Glutamatergic neuron (in vitro differentiated cells): ENCODE data around the gene SLC25A13. TPM values are rescaled to one million over a fixed set of nuclear protein-coding genes. Genes with fewer than 3 reads are reported as not detected.

ENCODE experiments used
- DNase-seq: peaks from one replicate; pipeline ENCODE4 v3.0.0; 2022
- H3K27ac Mint-ChIP-seq: one replicate; pipeline ENCODE4 v1.8.0; 2020; ENCODE audit warnings: mild to moderate bottlenecking, mixed read lengths, inconsistent platforms; ENCODE audit not compliant: unreplicated experiment
- H3K27me3 Mint-ChIP-seq: one replicate; pipeline ENCODE4 v1.8.0; 2020; ENCODE audit warnings: mild to moderate bottlenecking, moderate library complexity, mixed read lengths, inconsistent platforms; ENCODE audit not compliant: unreplicated experiment
- H3K36me3 Mint-ChIP-seq: one replicate; pipeline ENCODE4 v1.8.0; 2020; ENCODE audit warnings: mild to moderate bottlenecking, mixed read lengths, inconsistent platforms; ENCODE audit not compliant: unreplicated experiment
- H3K4me1 Mint-ChIP-seq: one replicate; pipeline ENCODE4 v1.8.0; 2020; ENCODE audit warnings: mild to moderate bottlenecking, low read depth, mixed read lengths, inconsistent platforms; ENCODE audit not compliant: unreplicated experiment
- H3K4me3 Mint-ChIP-seq: one replicate; pipeline ENCODE4 v1.8.0; 2020; ENCODE audit warnings: mild to moderate bottlenecking, mixed read lengths, inconsistent platforms; ENCODE audit not compliant: unreplicated experiment
- H3K9me3 Mint-ChIP-seq: one replicate; pipeline ENCODE4 v1.8.0; 2020; ENCODE audit warnings: mild to moderate bottlenecking, moderate library complexity, mixed read lengths, inconsistent platforms; ENCODE audit not compliant: unreplicated experiment
- total RNA-seq: library from RNA; stranded (reverse); fragmentation: NEBNext Ultra II Directional; extraction: Animal tissue kit (Norgen Biotek cat#: 25700); gene quantifications from one replicate; pipeline ENCODE4 v1.2.1, GENCODE V29; 2021; ENCODE audit not compliant: unreplicated experiment
- TF ChIP-seq, protein P1 (sequence below): fragments of 200-600 bp; sonication (generic); IDR thresholded peaks from one replicate; pipeline ENCODE4 v1.5.0; 2021; ENCODE audit not compliant: partially characterized antibody, unreplicated experiment

Gene SLC25A13
- total RNA-seq, 1 donor from 2014 or later, result 48.5 TPM

- no peak overlapping the region for H3K27ac Mint-ChIP-seq
- no peaks in the 10 kb centered on the region for H3K36me3 Mint-ChIP-seq
- H3K27me3 Mint-ChIP-seq, result no peaks in the 10 kb centered on the region
- H3K4me1 Mint-ChIP-seq, result peaks cover 8% of the 10 kb centered on the region
- no peaks in the 10 kb centered on the region for H3K9me3 Mint-ChIP-seq
- no peak overlapping the region for H3K4me3 Mint-ChIP-seq
- no peak for DNase-seq
- TF ChIP-seq, protein P1, sequence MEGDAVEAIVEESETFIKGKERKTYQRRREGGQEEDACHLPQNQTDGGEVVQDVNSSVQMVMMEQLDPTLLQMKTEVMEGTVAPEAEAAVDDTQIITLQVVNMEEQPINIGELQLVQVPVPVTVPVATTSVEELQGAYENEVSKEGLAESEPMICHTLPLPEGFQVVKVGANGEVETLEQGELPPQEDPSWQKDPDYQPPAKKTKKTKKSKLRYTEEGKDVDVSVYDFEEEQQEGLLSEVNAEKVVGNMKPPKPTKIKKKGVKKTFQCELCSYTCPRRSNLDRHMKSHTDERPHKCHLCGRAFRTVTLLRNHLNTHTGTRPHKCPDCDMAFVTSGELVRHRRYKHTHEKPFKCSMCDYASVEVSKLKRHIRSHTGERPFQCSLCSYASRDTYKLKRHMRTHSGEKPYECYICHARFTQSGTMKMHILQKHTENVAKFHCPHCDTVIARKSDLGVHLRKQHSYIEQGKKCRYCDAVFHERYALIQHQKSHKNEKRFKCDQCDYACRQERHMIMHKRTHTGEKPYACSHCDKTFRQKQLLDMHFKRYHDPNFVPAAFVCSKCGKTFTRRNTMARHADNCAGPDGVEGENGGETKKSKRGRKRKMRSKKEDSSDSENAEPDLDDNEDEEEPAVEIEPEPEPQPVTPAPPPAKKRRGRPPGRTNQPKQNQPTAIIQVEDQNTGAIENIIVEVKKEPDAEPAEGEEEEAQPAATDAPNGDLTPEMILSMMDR, result no peak
Observed at GRCh38 chr7:96238976-96239766, 82.7 kb downstream of the SLC25A13 start.

GRCh38 chr7:96238474-96238873, 83.4 kb downstream of the SLC25A13 start:
- Mint-ChIP-seq H3K27ac (no peak overlapping the region), H3K4me1 (peaks cover 13% of the 10 kb centered on the region), H3K9me3 (no peaks in the 10 kb centered on the region), H3K36me3 (no peaks in the 10 kb centered on the region), H3K27me3 (no peaks in the 10 kb centered on the region), H3K4me3 (no peak overlapping the region)
- TF ChIP-seq, protein P1, result no peak
- no peak for DNase-seq

GRCh38 chr7:96237040-96237439, 84.9 kb downstream of the SLC25A13 start:
- no peak for DNase-seq
- Mint-ChIP-seq H3K4me1 (peaks cover 13% of the 10 kb centered on the region), H3K9me3 (no peaks in the 10 kb centered on the region), H3K36me3 (no peaks in the 10 kb centered on the region), H3K27me3 (no peaks in the 10 kb centered on the region), H3K27ac (no peak overlapping the region), H3K4me3 (no peak overlapping the region)
- TF ChIP-seq, protein P1, result no peak

DNA sequence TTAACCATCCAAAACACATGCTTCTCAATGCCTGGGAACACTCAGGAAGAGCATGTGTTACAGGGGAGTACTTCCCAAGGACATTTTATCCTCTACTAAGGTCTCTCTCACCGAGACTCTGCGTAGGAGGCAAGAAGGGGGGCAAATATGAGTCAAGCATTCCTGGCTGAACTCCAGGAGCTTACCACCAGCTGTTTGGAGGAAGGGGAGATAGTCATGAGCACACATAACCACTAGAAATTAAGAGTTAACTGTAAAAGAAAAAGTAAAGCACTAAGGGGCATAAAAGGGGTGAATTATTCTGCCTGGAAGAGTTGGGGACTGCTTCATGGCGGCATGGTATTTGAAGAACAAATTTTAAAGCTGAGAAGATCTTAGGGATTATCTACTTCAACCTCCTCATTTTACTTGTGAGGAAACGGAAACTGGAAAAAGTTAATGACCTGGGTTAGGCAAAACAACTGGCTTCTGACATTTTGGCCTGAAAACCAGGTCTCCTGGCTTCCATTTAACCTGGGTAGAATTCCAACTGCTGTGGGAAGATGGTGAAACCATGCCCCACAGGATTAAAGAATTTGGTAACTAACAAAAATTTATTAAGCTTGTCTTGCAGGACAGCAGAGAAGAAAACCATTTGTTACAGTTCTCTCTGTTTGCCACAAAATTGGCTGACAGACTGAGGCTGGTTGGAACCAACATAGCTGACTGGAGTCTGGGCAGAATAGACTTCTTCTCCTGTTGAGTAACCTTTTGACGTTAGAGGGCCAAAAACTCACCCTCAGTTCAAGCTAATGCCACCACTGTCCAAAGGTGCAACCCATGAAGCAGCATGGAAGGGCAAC, 85.5 kb downstream of the SLC25A13 start:
- Mint-ChIP-seq H3K27me3 (no peaks in the 10 kb centered on the region), H3K4me1 (peaks cover 13% of the 10 kb centered on the region), H3K4me3 (no peak overlapping the region), H3K27ac (no peak overlapping the region), H3K36me3 (no peaks in the 10 kb centered on the region), H3K9me3 (no peaks in the 10 kb centered on the region)
- TF ChIP-seq, protein P1, result no peak
- DNase-seq, result no peak

- Mint-ChIP-seq H3K9me3 (no peaks in the 10 kb centered on the region), H3K4me1 (peaks cover 13% of the 10 kb centered on the region), H3K4me3 (no peak overlapping the region), H3K27me3 (no peaks in the 10 kb centered on the region), H3K27ac (no peak overlapping the region), H3K36me3 (no peaks in the 10 kb centered on the region)
- no peak for DNase-seq
- TF ChIP-seq, protein P1, result no peak
Observed at GRCh38 chr7:96235281-96235680, 86.6 kb downstream of the SLC25A13 start.
